ENCODE measurements around the gene PEDS1.

Gene PEDS1

GRCh38 chr20:50128520-50128905 is 25.0 kb downstream of the PEDS1 start:
- Mint-ChIP-seq H3K27ac (no peak overlapping the region), H3K4me3 (no peak overlapping the region), H3K27me3 (ENCODE audit: low read depth) (no peaks in the 10 kb centered on the region), H3K4me1 (no peaks in the 10 kb centered on the region), H3K9me3 (no peaks in the 10 kb centered on the region), H3K36me3 (ENCODE audit: low read depth) (peaks cover 75% of the 10 kb centered on the region)
- no peak for TF ChIP-seq CTCF (IDR thresholded peaks at IDR 0.05; ENCODE audit: unreplicated experiment in 3 of 3)

GRCh38 chr20:50127587-50128519 is 25.7 kb downstream of the PEDS1 start:
- H3K27me3 Mint-ChIP-seq (ENCODE audit: low read depth) = no peaks in the 10 kb centered on the region

GRCh38 chr20:50126662-50127061 is 26.9 kb downstream of the PEDS1 start:
- Mint-ChIP-seq H3K27ac (peak overlapping the region in 2 of 3 experiments; percentile 26 to 68), H3K36me3 (ENCODE audit: low read depth) (peaks cover 80% of the 10 kb centered on the region), H3K9me3 (no peaks in the 10 kb centered on the region), H3K4me1 (peaks cover 6% of the 10 kb centered on the region), H3K4me3 (no peak overlapping the region), H3K27me3 (ENCODE audit: low read depth) (no peaks in the 10 kb centered on the region)
- TF ChIP-seq CTCF (IDR thresholded peaks at IDR 0.05; ENCODE audit: unreplicated experiment in 3 of 3) = no peak

More at GRCh38 chr20:50127587-50128519, 25.7 kb downstream of the PEDS1 start:
- TF ChIP-seq CTCF (IDR thresholded peaks at IDR 0.05; ENCODE audit: unreplicated experiment in 3 of 3) = no peak
- Mint-ChIP-seq H3K4me3 (no peak overlapping the region), H3K27ac (no peak overlapping the region), H3K9me3 (no peaks in the 10 kb centered on the region), H3K4me1 (no peaks in the 10 kb centered on the region), H3K36me3 (ENCODE audit: low read depth) (peaks cover 82% of the 10 kb centered on the region)

- H3K27me3 Mint-ChIP-seq (ENCODE audit: low read depth) = no peaks in the 10 kb centered on the region
- H3K4me1 Mint-ChIP-seq = peaks cover 11% of the 10 kb centered on the region
Measured at GRCh38 chr20:50125279-50125678, 28.2 kb downstream of the PEDS1 start.

GRCh38 chr20:50124496-50124895 is 29.0 kb downstream of the PEDS1 start:
- Mint-ChIP-seq H3K27me3 (ENCODE audit: low read depth) (no peaks in the 10 kb centered on the region), H3K4me1 (peaks cover 11% of the 10 kb centered on the region), H3K27ac (no peak overlapping the region), H3K4me3 (no peak overlapping the region), H3K36me3 (ENCODE audit: low read depth) (peaks cover 61% of the 10 kb centered on the region), H3K9me3 (no peaks in the 10 kb centered on the region)
- no peak for TF ChIP-seq CTCF (IDR thresholded peaks at IDR 0.05; ENCODE audit: unreplicated experiment in 3 of 3)

More at GRCh38 chr20:50125279-50125678, 28.2 kb downstream of the PEDS1 start:
- H3K36me3 Mint-ChIP-seq (ENCODE audit: low read depth) = peaks cover 66% of the 10 kb centered on the region
- no peak overlapping the region for H3K4me3 Mint-ChIP-seq
- no peak overlapping the region for H3K27ac Mint-ChIP-seq
- TF ChIP-seq CTCF (IDR thresholded peaks at IDR 0.05; ENCODE audit: unreplicated experiment in 3 of 3) = no peak
- H3K9me3 Mint-ChIP-seq = no peaks in the 10 kb centered on the region

GRCh38 chr20:50123418-50123817 is 30.1 kb downstream of the PEDS1 start:
- Mint-ChIP-seq H3K36me3 (ENCODE audit: low read depth) (peaks cover 55% of the 10 kb centered on the region), H3K4me1 (peaks cover 11% of the 10 kb centered on the region), H3K27me3 (ENCODE audit: low read depth) (no peaks in the 10 kb centered on the region), H3K27ac (no peak overlapping the region), H3K9me3 (no peaks in the 10 kb centered on the region), H3K4me3 (no peak overlapping the region)
- TF ChIP-seq CTCF (IDR thresholded peaks at IDR 0.05; ENCODE audit: unreplicated experiment in 3 of 3) = no peak

Data from nephron (organoid).